K562 (cell line): Measurements from ENCODE around the gene SLC7A4. TPM values are rescaled to one million over a fixed set of nuclear protein-coding genes. Genes with fewer than 3 reads are reported as not detected.

Experiments used
- CREBBP ChIP-seq: IDR thresholded peaks from one replicate; pipeline ENCODE4 v1.6.1; 2012; ENCODE audit warnings: low read depth, mild to moderate bottlenecking, control low read depth, inconsistent platforms, low read length
- DIDO1 ChIP-seq: fragments of 450-650 bp; IDR thresholded peaks from 2 replicates; pipeline ENCODE4 v1.6.1; 2016; ENCODE audit warnings: low read depth, missing biosample characterization, missing genetic modification characterization
- ERF ChIP-seq: fragments of 450-650 bp; formaldehyde crosslinking; IDR thresholded peaks from 2 replicates; pipeline ENCODE4 v1.4.0; 2020; ENCODE audit warnings: mild to moderate bottlenecking, mixed read lengths
- MIER1 ChIP-seq: fragments of 450-650 bp; IDR thresholded peaks from 2 replicates; pipeline ENCODE4 v1.6.1; 2016; ENCODE audit warnings: antibody characterized with exemption, mild to moderate bottlenecking, low read depth
- NCOR1 ChIP-seq: fragments of 450-650 bp; IDR thresholded peaks from 2 replicates; pipeline ENCODE4 v1.6.1; 2016; ENCODE audit warnings: mild to moderate bottlenecking, moderate library complexity
- PTBP1 ChIP-seq: fragments of 200-400 bp; formaldehyde crosslinking; IDR thresholded peaks from 2 replicates; pipeline ENCODE4 v1.6.1; 2017; ENCODE audit warnings: low read depth, low read length
- TCFL5 ChIP-seq: fragments of 250-450 bp; sonication (Bioruptor Pico); conservative IDR thresholded peaks from 2 replicates; pipeline ENCODE4 v1.6.1; 2021; ENCODE audit warnings: mild to moderate bottlenecking, moderate library complexity, matching md5 sums
- TEAD1 ChIP-seq, 2 experiments: fragments of 450-650 bp in 1 of 2; sonication (generic) in 1 of 2; formaldehyde crosslinking; IDR thresholded peaks; 2 replicates each; pipeline versions ENCODE4 v1.4.0 to v1.8.0; 2020 to 2022; ENCODE audit warnings: mild to moderate bottlenecking in 2 of 2, missing genetic modification reagents in 1 of 2
- polyA plus RNA-seq, 8 experiments: library from polyadenylated mRNA; depleted of rRNA in 4 of 8; stranded (reverse) in 5 of 8; unstranded in 3 of 8; fragments of >200 nt; fragmentation: Nextera tagmentation in 2 of 8; fragmentation: Illumina TruSeq in 1 of 8; extraction: Ambion mirVana in 2 of 8; extraction: Trizol in 1 of 8; gene quantifications; 2 replicates each; pipeline versions ENCODE4 v1.2.1 to v1.2.3, GENCODE V29; 2011 to 2014; ENCODE audit warnings: inconsistent platforms in 1 of 8, missing spikeins in 1 of 8
- total RNA-seq, 7 experiments: library from RNA; depleted of rRNA in 6 of 7; stranded (reverse); fragments of >200 nt in 6 of 7; fragmentation: Illumina TruSeq in 2 of 7; extraction: Trizol in 2 of 7; gene quantifications; 2 replicates each; pipeline versions ENCODE4 v1.2.1 to v1.2.3, GENCODE V29; 2011 to 2021; ENCODE audit warnings: low replicate concordance in 1 of 7
- TF ChIP-seq, protein P1 (sequence below): fragments of 450-650 bp; IDR thresholded peaks from 2 replicates; pipeline ENCODE4 v1.7.0; 2016; ENCODE audit warnings: borderline replicate concordance
- TF ChIP-seq, protein P2 (sequence below): fragments of 450-650 bp; formaldehyde crosslinking; IDR thresholded peaks from 2 replicates; pipeline ENCODE4 v1.4.0; 2020; ENCODE audit warnings: mild to moderate bottlenecking, moderate library complexity
- TF ChIP-seq, protein P3 (sequence below): sonication (generic); formaldehyde crosslinking; IDR thresholded peaks from 2 replicates; pipeline ENCODE4 v1.8.0; 2022; ENCODE audit warnings: mild to moderate bottlenecking, missing genetic modification reagents
- TF ChIP-seq, protein P4 (sequence below): fragments of 250-450 bp; sonication (Bioruptor Pico); IDR thresholded peaks from 2 replicates; pipeline ENCODE4 v1.5.0; 2021; ENCODE audit warnings: mild to moderate bottlenecking, borderline replicate concordance

Gene SLC7A4
- total and polyA plus RNA-seq, 9 of the 15 experiments (the other 6 are each of a cell fraction or from before 2014, with no cell fraction given) = not detected

DNA sequence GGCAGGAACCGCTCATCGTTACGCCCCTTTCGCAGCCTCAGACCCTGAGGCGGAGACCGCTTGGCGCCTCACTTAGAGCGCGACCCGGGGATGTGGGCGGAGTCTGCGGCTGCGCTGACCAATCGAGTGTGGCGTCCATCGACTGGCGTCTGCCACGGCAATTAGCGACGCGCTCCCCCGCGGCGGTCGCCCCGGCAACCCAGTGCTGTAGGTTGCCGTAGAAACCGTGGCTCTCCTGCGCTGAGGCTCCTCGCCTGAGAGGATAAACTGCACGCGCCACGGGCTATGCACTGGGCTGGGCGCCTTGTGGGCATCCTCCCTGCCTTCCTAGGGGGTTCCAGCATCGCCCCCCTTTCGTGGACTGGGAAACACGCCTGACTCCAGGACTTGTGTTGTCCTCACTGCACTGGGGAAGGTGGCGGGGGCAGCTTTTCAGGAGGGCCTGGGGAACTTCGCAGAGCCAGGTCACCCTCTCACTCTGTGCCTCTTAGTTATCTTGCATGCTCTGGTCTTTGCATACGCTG is 18.1 kb downstream of the SLC7A4 start (continued):
- TF ChIP-seq TEAD1 (CRISPR knock-in tag; IDR thresholded peaks at IDR 0.05) (no peak), PTBP1 (0 out of 2 replicates have a peak, but pooled peaks have one; percentile 83), ERF (CRISPR knock-in tag) (peak; percentile 97; the same call in 1 of the 2 replicates), NCOR1 (no peak), CREBBP (peak; percentile 98), MIER1 (no peak), TCFL5 (CRISPR knock-in tag) (0 out of 2 replicates have a peak, but pooled peaks have one; percentile 27), DIDO1 (tag) (peak; percentile 71; the same call in 1 of the 2 replicates)
- TF ChIP-seq, protein P1, sequence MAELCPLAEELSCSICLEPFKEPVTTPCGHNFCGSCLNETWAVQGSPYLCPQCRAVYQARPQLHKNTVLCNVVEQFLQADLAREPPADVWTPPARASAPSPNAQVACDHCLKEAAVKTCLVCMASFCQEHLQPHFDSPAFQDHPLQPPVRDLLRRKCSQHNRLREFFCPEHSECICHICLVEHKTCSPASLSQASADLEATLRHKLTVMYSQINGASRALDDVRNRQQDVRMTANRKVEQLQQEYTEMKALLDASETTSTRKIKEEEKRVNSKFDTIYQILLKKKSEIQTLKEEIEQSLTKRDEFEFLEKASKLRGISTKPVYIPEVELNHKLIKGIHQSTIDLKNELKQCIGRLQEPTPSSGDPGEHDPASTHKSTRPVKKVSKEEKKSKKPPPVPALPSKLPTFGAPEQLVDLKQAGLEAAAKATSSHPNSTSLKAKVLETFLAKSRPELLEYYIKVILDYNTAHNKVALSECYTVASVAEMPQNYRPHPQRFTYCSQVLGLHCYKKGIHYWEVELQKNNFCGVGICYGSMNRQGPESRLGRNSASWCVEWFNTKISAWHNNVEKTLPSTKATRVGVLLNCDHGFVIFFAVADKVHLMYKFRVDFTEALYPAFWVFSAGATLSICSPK = no peak
- TF ChIP-seq, protein P2, sequence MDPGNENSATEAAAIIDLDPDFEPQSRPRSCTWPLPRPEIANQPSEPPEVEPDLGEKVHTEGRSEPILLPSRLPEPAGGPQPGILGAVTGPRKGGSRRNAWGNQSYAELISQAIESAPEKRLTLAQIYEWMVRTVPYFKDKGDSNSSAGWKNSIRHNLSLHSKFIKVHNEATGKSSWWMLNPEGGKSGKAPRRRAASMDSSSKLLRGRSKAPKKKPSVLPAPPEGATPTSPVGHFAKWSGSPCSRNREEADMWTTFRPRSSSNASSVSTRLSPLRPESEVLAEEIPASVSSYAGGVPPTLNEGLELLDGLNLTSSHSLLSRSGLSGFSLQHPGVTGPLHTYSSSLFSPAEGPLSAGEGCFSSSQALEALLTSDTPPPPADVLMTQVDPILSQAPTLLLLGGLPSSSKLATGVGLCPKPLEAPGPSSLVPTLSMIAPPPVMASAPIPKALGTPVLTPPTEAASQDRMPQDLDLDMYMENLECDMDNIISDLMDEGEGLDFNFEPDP (CRISPR knock-in tag) = peak; percentile 92; the same call in 1 of the 2 replicates
- TF ChIP-seq, protein P3, sequence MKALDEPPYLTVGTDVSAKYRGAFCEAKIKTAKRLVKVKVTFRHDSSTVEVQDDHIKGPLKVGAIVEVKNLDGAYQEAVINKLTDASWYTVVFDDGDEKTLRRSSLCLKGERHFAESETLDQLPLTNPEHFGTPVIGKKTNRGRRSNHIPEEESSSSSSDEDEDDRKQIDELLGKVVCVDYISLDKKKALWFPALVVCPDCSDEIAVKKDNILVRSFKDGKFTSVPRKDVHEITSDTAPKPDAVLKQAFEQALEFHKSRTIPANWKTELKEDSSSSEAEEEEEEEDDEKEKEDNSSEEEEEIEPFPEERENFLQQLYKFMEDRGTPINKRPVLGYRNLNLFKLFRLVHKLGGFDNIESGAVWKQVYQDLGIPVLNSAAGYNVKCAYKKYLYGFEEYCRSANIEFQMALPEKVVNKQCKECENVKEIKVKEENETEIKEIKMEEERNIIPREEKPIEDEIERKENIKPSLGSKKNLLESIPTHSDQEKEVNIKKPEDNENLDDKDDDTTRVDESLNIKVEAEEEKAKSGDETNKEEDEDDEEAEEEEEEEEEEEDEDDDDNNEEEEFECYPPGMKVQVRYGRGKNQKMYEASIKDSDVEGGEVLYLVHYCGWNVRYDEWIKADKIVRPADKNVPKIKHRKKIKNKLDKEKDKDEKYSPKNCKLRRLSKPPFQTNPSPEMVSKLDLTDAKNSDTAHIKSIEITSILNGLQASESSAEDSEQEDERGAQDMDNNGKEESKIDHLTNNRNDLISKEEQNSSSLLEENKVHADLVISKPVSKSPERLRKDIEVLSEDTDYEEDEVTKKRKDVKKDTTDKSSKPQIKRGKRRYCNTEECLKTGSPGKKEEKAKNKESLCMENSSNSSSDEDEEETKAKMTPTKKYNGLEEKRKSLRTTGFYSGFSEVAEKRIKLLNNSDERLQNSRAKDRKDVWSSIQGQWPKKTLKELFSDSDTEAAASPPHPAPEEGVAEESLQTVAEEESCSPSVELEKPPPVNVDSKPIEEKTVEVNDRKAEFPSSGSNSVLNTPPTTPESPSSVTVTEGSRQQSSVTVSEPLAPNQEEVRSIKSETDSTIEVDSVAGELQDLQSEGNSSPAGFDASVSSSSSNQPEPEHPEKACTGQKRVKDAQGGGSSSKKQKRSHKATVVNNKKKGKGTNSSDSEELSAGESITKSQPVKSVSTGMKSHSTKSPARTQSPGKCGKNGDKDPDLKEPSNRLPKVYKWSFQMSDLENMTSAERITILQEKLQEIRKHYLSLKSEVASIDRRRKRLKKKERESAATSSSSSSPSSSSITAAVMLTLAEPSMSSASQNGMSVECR = no peak
- TF ChIP-seq, protein P4, sequence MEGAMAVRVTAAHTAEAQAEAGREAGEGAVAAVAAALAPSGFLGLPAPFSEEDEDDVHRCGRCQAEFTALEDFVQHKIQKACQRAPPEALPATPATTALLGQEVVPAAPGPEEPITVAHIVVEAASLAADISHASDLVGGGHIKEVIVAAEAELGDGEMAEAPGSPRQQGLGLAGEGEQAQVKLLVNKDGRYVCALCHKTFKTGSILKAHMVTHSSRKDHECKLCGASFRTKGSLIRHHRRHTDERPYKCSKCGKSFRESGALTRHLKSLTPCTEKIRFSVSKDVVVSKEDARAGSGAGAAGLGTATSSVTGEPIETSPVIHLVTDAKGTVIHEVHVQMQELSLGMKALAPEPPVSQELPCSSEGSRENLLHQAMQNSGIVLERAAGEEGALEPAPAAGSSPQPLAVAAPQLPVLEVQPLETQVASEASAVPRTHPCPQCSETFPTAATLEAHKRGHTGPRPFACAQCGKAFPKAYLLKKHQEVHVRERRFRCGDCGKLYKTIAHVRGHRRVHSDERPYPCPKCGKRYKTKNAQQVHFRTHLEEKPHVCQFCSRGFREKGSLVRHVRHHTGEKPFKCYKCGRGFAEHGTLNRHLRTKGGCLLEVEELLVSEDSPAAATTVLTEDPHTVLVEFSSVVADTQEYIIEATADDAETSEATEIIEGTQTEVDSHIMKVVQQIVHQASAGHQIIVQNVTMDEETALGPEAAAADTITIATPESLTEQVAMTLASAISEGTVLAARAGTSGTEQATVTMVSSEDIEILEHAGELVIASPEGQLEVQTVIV (CRISPR knock-in tag) = peak; percentile 85; the same call in 1 of the 2 replicates
